Activated CD4-positive, alpha-beta T cell treated with anti-CD3 and anti-CD28 coated beads for 1 hour (primary cell): ENCODE data around the gene POLR3F.
"Not testable (repeated sequence)": the region's sequence is repeated elsewhere in the genome, so short reads cannot be mapped to it uniquely, and the experiment has no call there.

Experiments used
- DNase-seq: peaks from one replicate; pipeline ENCODE4 v3.0.0-alpha.2; 2020

POLR3F gene, protein sequence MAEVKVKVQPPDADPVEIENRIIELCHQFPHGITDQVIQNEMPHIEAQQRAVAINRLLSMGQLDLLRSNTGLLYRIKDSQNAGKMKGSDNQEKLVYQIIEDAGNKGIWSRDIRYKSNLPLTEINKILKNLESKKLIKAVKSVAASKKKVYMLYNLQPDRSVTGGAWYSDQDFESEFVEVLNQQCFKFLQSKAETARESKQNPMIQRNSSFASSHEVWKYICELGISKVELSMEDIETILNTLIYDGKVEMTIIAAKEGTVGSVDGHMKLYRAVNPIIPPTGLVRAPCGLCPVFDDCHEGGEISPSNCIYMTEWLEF

DNA sequence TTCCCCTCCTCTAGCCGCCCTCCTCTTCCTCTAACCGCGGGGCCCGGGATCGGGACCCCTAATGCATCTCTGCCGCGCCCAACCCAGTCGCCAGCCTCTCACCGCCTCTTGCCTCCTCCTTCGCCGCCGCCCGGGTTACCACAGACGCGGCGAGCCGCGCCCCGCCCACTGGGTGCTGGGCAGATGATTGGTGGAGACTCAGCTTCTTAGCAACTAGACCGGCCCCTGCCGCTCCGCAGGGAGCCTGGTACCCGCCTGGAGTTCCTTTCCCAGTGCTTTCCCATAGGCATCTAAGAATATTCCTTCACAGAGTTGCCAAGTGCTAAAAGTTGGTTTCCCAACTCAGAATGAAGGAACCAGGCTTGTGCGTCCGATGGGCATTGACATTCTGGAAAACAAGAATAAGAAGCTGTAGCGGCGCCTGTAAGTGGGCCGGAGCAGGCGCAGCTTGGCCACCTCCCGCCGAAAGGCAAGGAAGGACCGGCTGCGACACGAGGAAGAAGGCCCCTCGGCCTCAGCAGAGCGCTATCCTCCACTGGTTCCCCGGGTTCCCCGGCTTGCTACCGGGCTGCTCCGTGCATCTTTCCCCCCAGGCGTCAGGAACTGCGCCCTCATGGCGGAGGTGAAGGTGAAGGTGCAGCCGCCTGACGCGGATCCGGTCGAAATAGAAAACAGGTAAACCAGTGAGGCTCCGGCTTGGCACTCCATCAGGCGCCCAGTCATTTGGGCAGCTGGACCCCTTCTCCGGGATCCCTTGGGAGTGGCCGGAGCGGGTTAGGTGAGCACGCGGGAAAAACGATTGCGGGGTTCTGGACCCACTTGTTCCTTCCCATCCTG, at the start of gene POLR3F, which contains the start of gene DZANK1:
POLR3F (plus strand) TSS at position 497 of the 837 bp plus-strand sequence; CDS start at position 614, 117 bp downstream.
DZANK1 (minus strand) TSS at position 137 of the 837 bp plus-strand sequence. CDS start 1,672 bp downstream, outside the sequence.
- DNase-seq = peak; percentile 87

DNA sequence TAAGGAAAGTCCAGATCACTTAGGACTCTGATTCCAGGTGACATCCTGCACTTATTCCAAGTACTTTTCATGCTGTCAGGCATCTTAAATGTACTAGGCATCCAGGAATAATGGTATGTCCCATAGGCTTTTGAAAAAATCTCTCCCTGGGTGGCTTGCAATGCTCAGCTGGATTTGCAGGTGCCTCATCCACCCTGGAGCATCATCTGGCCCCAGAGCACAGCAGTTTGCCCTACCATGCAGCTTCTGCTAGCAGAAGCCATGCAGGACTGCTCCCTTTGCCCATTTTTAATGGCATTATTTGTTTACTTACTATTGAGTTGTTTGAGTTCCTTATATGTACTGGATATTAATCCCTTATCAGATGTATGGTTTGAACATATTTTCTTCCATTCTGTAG, 45.6 kb upstream of the POLR3F start:
- no peak for DNase-seq

DNA sequence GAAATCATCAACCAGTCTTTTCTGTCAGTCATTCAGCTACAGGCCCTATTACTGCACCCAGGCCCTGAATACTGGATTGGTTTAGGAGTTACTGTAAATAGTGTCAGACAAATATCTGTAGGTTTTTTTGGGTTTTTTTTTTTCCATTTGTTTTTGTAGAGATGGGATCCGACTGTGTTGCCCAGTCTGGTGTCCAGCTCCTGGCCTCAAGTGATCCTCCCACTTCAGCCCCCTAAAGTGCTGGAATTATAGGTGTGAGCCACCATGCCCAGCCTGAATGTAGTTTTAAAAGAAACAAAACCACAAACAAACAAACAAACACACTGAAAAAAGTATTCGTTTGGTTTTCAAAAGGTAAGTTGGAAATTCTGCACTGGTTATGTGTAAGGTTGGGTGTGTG, 40.0 kb upstream of the POLR3F start:
- DNase-seq = no peak

DNA sequence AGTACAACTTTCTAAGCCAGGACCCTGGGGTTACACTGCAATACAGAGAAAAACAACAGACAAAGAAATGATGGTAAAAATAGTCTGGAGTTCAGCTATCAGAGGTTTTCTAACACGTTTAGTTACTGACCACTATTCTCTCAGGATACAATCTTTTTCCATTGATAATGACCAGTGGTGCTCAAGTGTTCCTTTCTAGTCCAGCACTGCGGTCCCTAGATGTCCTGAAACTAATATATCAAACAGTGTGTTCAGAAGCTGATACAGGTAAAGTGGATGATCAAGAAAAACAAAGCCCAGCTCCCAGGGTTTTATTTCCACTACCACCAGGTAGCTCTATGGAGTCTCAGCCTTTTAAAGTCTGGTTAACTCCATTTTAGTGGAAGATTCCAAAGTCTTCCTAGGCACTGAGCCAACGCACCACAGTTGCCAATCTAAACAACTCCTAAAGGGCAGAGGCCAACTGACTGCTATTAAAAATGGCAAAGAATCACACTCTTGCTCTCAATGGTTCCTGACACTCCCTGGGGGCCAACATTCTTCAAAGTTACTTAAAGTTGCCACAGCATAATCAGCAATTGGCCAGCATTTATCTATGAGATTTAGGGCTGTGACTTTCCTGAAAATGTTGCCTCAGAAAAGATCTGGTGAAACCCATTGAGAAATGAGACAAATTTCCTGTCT, 38.6 kb upstream of the POLR3F start:
- no peak for DNase-seq

DNA sequence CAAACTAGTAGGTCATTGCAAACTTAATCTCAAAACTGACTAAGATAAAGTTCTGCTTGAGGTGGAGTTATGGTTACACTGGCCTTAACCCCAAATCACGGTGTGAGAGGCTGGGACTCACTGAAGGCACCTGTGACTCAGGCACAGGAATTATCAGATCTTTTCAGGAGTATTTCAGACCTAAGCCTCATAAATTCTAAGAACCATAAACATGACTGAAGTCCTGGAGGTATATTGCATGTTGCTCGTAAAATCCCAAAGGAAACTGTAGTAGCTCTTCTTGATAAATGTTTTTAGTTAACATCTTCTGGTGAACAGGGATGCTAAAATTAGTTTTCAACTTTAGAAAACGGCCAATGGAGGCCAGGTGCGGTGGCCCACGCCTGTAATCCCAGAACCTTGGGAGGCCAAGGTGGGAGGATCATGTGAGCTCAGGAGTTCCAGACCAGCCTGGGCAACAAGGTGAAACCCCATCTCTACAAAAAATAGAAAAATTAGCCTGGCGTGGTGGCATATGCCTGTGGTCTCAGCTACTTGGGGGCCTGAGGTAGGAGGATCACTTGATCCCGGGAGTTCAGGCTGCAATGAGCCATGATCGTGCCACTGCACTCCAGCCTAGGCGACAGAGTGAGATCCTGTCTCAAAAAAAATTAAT, 36.9 kb upstream of the POLR3F start:
- no peak for DNase-seq

DNA sequence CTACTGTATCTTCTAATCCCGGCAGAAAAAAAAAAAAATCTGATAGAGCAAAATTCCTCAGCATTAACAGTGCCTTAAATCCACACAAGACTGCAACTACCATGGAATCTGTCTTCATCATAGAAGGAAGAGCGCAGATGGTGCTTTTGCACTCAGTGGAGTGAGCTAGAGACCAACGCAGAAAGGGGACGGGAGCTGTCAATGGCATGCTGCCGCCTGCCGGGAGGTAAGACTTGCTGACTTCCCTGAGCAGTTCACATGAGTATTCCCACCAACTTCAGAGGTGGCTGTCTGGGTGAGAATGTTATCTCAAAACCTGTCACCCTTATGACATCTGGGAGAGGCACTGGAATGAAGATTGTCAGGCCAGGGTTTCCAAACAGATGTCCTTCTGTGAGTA, 36.0 kb upstream of the POLR3F start:
- no peak for DNase-seq

DNA sequence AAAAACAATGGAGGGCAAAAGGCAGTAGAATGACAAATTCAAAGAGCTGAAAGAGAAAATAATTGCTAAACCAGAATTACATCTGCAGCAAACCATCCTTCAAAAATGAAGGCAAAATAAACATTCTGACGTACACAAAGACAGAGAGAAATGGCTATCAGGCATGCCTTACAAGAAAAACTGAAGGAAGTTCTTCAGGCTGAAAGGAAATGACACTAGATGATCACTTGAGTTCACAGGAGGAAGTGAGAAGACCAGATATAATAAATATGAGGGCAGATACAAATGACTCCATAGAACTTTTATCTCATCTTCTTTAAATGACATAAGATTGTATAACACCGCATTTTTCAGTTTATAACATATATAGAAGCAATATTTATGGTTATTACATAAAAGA, 30.3 kb upstream of the POLR3F start:
- DNase-seq = no peak

DNA sequence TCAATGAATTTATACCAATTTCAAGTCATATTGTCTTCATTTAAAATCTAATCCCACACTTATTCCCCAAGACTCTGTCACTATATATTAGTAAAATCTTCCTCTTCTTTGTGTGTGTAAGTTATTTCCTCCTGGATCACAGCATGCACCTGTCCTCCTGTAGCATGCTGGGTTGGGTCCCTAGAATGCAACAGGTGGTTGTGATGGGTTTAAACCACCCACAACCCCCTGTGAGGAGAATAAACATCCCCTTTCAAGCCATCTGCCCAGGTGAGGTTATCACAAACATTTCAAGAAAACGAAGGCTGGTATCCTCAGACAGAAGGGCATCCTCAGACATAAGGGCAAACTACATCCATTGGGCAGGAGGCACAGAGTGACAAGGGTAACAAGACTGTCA, 26.8 kb upstream of the POLR3F start:
- DNase-seq = no peak

DNA sequence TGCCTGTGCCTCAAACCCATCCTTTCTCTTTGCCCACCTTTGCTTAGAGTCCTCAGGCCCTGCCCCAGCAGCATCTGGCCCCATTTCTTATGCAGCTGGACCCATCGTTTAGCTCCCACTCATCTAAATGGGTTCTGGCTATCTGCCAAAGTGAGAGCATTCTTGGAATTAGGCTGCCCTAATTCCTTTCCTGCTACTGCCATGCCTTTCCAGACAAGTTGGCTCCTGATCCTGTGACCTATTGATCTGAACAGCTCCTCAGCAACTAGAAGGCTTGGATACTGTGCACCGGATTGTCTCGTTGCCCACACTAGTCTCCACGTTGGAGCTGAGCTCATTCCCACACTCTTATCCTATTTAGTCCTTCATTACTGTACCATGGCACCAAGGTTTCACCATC, 23.3 kb upstream of the POLR3F start:
- no peak for DNase-seq

DNA sequence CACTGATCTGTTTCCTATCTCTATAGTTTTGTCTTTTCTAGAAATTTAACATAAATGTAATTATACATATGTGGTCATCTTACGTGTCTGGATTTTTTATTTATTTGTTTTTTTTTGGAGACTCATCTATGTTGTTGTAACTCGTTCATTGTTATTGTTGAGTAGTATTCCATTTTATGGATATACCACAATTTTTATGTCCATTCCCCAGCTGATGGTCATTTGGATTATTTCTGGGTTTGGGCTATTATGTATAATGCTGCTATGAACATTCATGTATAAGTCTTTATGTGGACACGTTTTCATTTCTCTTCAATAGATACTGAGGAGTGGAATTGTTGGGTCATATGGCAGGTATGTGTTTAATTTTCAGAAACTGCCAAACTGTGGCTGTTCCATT, 10.6 kb upstream of the POLR3F start:
- DNase-seq = no peak

DNA sequence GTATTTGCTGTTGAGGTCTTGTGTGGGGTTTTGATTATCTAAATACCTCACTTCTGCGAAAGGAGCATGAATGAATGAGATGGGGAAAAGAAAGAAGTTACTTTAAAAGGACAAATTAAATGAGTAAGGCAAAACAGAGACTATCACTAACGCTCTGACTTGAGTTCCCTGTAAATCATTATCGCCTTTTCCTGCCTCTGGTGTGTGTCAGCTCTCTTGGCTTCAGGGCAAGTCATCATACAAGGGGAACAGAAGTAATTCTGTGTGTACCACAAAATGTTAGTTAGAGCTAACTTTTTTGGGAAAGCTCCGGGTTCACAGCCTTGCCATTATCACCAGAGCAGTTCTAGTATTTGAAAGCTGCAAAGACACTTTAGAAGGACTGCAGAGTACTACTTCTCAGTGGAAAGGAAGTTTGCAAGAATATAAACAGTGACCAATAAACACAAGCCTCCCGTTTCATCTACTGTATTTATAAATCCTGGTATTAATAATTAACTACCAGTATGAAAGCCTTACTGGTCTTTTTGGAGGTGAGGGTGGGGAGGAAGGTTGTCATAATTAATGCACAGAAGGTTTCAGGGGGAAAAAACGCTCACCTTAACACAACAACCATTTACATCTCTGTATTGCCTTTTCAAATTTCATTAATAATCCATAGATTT, 1.5 kb upstream of the POLR3F start:
- no peak for DNase-seq

DNA sequence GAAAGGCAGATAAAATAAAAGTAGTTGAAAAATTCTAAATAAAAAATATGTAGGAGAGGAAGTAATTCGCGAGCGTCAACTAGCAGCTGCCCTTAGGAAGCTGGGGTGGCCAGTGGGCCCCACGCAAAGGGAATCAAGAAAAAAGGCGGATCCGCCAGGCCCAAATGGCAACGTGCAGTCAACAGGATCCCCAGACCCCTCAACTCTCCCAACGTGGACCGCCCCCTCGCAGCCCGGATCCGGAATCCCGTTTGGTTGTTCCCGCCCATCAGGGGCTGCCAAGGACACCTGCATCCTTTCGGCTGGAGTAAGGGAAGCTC, 656 bp upstream of the POLR3F start:
- no peak for DNase-seq

DNA sequence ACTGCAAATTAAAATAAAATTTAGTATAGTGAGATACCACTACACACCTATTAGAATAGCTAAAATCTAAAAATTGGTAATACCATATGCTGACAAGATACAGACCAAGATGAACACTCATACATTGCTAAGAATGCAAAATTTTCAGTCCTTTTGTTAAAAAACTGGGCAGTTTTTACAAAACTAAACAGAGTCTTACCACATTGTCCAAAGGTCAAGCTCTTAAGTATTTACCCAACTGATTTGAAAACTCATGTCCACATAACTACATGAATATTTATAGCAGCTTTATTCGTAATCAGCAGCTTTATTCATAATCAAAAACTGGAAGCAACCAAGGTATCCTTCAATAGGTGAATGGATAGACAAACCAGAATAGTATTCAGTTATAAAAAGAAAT, 10.0 kb downstream of the POLR3F start:
- no peak for DNase-seq

DNA sequence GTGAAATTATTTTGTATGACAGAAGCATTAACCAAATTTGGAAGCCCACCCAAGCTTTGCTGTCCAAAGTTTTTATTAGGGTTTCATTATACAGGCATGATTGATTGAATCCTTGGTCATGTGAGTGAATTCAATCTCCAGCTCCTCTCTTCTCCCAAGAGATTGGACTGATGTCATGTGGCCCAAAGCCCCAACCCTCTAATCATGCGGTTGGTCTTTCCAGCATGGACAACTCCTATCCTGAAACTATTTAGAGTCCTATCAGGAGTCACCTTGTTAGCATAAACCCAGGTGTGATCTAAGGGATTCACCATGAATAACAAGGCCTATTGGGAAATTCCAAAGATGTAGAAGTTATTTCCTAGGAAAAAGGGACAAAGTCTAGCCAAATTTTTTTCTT, 10.6 kb downstream of the POLR3F start:
- no peak for DNase-seq

DNA sequence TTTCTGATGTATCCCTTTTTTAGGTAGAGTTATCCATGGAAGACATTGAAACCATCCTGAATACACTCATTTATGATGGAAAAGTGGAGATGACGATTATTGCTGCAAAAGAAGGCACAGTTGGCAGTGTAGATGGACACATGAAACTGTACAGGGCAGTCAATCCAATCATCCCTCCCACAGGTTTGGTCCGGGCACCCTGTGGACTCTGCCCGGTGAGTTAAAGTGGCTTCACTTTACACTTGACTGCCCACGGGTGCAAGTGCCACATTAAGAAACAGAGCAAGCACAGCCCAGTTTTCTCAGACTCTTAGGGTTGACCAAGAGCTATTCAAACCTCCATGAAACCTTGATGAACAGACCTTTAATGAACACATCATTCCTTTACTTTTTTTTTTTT, 14.4 kb downstream of the POLR3F start:
- no peak for DNase-seq

DNA sequence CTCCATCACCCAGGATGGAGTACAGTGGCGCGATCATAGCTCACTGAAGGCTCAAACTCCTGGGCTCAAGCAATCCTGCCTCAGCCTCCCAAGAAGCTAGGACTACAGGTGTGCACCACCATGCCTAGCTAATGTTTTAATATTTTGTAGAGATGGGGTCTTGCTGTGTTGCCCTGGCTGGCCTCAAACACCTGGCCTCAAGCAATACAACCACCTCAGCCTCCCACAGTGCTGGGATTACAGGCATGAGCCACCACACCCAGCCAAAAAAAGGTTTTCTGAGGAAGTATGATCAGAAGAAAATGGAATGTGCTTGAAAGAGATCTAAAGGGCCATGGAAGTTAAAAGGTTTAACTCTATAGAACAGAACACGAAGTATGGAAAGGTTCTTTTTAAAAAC, 21.1 kb downstream of the POLR3F start:
- DNase-seq = no peak

DNA sequence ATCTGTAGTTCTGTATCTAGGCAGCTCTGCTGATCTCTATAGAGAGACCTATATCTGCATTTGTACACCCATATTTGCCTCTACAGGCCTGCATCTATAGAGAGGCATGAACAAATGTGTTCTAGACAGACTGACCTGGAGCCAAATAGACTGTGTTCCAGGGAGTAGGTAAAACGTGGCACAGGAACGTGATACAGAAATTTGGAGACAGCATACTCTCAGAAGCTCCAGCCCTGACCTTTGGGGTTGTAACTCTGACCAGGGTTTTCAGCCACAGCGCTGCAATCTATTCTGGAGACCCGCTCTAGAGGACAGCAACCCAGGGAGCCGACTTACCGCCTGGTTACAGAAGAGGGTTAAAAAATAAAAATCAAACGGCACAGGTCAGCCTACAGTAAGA, 28.9 kb downstream of the POLR3F start:
- DNase-seq = no peak

DNA sequence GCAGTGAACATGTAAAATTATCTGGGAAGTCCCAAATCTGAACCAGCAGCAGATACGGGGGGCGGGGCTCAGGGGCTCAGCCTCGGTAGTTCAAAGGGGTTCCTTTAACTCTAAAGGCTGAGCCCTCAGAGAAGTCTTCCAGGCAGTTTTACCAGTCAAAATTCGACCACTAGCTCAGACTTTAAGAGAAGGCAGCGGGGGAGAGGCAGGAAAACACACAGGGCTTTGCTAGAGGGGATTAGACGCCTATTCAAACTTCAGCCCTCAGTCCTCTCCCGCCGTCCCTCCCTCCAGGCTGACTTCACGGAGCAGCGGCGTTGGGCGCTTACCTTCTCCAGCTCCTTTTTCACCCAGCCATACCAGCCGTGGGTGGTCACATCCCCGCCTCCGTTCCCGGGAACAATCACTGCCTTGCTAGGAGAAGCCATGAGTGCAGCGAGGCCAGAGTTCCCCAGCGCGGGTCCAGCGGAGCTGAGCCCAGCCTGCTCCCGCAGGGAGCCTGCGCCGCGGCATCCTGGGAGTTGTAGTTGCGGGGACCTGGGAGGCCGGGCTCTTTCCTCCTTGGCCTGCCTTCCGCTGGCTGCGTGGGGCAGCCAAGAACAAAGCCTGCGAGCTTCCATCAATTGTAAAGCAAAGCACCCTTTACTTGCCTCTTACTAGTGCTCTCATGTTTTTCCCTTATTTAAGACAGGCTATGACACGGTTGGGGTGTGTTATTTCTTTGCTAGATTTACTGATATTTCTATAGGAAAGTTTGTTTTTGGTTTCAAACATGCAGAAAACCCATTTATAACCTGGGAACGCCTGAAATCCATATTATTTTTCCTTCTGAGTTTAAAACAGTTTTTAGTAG, 29.8 kb downstream of the POLR3F start, which contains the start of gene RBBP9:
RBBP9 (minus strand) TSS at position 486 of the 853 bp plus-strand sequence; CDS start at position 428, 58 bp downstream.
- peak; percentile 61 for DNase-seq

DNA sequence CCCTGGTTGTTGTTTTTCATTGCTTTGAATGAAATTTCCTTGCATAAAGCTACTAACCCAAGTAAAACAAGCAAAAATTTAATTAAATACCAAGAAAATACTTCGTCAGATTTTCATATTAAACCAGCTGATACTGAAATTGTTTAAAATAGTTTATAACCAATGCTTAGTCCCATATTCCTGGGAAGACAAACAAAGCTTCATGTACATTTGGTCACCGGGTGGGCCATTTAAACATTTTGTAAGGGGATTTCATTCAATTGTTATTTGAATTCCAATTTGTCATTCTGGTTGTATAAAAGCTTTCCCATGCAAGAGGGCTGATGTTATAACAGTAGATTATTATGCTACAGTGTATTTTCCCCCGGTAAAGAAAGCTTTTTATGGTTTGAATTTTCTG, 30.4 kb downstream of the POLR3F start:
- DNase-seq = no peak

DNA sequence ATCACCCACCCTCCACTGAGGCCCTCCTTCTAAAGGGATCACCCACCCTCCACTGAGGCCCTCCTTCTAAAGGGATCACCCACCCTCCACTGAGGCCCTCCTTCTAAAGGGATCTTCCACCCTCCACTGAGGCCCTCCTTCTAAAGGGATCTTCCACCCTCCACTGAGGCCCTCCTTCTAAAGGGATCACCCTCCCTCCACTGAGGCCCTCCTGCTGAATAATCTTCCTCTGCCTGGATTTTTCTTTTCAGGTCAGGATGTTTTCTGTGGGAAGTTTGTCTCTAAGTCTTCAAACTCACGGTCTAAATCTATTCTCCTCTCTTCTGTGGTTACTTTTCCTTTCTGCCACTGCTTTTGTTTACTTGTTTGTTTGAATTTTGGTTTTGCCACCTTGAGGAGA, 34.5 kb downstream of the POLR3F start:
- not testable (repeated sequence) for DNase-seq

DNA sequence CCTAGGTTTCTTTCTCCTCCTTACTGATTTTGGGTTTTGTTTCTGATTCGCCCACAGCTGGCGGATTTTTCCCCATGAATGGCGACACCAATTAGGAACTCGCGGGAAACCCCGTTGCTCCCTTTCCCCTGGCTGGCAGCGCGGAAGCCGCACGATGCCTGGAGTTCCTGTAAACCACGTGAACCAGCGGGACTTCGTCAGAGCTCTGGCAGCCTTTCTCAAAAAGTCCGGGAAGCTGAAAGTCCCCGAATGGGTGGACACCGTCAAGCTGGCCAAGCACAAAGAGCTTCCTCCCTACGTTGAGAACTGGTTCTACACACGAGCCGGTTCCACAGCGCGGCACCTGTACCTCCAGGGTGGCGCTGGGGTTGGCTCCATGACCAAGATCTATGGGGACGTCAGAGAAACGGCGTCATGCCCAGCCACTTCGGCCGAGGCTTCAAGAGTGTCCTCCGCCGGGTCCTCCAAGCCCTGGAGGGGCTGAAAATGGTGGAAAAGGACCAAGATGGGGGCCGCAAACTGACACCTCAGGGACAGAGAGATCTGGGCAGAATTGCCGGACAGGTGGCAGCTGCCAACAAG, 37.4 kb downstream of the POLR3F start:
- no peak for DNase-seq
